AG09319 (cell line): ENCODE measurements around the gene AK2.

Source experiments
- DNase-seq: peaks from one replicate; pipeline ENCODE4 v3.0.0-alpha.2; 2010; ENCODE audit warnings: low read depth; ENCODE audit errors: extremely low read depth
- CTCF ChIP-seq: IDR thresholded peaks from 2 replicates; pipeline ENCODE4 v1.5.1; 2011; ENCODE audit warnings: low read depth, mild to moderate bottlenecking, inconsistent platforms, low read length, moderate library complexity

AK2 gene

GRCh38 chr1:32966900-32967299, 69.8 kb downstream of the AK2 start:
- DNase-seq, result no peak

GRCh38 chr1:32965251-32965747, 71.4 kb downstream of the AK2 start:
- no peak for TF ChIP-seq CTCF
- no peak for DNase-seq

More at GRCh38 chr1:32966900-32967299, 69.8 kb downstream of the AK2 start:
- no peak for TF ChIP-seq CTCF

DNA sequence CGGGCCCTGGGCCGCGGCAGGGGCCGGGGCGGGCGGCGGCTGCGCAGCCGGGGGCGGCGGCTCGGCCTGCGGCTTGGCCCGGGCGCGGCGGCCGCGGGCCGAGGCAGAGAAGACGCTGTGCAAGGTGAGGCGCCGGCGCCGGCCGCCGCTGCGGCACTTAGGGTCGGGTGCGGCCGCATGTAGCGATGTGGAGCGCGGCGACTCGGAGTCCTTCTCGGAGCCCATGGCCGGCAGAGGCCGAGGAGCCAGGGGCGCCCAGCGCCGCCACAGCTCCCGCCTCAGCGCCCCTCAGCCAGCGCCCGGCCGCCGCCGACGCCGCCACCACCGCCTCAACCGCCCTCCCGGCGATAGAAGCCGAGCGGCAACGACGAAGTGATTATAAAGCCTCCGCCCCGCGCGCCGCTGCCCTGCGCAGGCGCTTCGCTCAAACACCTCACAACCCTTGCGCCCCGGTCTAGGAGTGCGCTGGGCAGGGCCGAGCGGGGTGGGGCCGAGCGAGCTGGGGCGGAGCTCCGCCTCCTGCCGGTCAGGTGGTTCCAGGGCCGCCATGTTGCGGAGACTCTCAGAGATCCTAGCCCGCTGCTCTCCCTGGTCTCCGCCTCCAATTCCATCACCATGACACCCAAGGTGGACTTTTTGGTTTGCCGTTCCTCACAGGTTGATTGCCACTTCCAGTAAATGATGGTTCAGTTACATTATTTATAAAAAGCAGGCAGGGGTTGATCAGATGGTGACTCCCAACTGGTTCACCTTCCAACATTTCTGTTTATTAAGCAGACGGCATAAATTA, 72.0 kb downstream of the AK2 start, which contains the start of gene RNF19B:
Gene RNF19B (minus strand): TSS at position 349 of the 790 bp plus-strand sequence. CDS start 124 bp downstream, at position 225.
- TF ChIP-seq CTCF, result no peak

DNA sequence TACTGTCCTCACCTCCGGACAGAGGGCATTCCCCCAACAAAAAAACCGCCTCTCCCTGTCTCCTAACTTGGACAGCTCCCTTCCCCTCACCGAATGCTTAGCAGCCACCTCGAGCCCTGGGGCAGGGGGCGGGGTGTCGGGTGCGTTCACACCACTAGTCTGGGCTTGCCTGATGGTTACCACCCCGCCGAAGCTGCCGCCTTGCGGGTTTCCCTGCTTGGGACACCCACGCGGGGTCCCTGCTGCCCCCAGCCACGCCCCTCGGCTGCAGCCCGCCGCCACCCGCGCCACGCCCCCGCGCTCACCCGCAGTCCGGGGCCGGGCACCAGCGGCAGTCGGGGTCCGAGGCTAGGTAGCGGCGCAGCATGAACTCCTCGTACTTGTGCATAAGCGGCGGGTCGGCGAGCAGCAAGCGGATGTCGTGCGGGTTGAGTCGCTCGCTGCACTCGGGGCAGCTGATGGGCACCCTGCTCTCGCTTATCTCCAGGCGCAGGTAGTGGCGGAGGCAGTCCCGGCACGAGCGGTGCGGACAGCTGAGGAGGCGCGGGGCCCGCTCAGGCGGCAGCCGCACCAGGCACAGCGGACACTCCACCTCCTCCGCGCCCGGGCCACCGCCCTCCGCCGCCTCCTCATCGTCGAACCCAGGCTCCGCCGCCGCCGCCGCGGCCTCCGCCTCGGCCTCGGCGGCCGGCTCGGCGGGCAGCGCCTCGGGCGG, 72.8 kb downstream of the AK2 start:
- TF ChIP-seq CTCF, result no peak
- DNase-seq, result no peak

More for the DNA sequence above, 72.0 kb downstream of the AK2 start, which contains the start of gene RNF19B:
- DNase-seq, result peak; percentile 73

DNA sequence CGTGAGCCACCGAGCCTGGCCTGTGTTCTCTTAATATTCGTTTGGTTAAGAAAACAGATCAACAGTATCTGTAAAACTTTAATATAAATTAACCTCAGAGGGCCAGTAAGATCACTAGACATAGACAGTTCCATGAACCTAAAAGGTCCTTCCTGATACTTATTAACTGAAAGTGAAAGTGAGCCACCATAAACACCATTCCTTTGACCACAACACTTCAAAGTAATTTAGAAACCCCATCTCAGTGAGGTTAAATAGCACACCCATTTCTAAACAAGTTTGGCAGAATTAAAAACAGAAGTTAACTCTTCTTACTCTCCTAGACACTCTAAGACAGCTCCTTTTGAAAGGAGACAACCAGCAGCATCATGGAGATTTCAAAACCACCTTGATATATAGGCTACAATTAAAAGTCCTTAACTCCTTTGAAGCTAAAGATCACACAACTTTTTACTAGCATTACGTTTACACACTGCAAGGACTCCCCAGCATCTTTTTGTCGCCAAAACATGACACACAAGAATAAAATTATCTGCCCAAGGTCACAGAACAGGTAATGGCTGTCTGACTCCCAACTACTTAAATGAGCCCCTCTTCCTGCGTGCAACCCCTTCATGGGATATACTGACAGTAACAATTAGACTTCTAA, 74.3 kb downstream of the AK2 start:
- no peak for DNase-seq
- no peak for TF ChIP-seq CTCF

DNA sequence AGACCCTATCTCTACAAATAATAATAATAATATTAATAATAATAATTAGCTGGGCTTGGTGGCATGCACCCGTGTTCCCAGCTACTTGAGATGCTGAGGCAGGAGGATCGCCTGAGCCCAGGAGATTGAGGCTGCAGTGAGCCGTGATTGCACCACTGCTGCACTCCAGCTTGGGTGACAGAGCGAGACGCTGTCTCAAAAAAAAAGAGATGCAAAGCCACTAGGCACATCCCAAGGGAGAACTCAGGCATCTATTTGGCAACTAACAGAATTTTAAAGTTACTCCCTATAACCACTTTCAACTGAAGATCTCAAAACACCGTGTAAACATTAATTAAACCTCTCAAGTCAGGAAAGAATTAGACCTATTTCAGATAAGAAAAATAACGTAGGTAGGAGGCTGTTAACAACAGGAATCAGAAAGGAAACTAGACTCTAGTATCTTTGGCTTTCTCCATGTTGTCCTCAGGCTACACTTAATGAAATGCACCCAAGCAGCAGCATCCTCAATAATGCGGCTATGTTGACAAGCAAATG, 75.8 kb downstream of the AK2 start:
- DNase-seq, result no peak
- no peak for TF ChIP-seq CTCF
